Testis (tissue), 3 donors: ENCODE measurements around the gene MYL10. TPM values are rescaled to one million over a fixed set of nuclear protein-coding genes. Genes with fewer than 3 reads are reported as not detected.
"Not testable (repeated sequence)": the region's sequence is repeated elsewhere in the genome, so short reads cannot be mapped to it uniquely, and the experiment has no call there.

ENCODE experiments used
- DNase-seq: peaks from one replicate; pipeline ENCODE4 v3.0.0-alpha.2; 2019
- H3K27ac ChIP-seq, 2 donors: fragments of 200-600 bp; sonication (generic); one replicate each; pipeline ENCODE4 v1.5.1; 2019
- H3K27me3 ChIP-seq: fragments of 200-600 bp; sonication (generic); one replicate; pipeline ENCODE4 v1.5.1; 2019
- H3K36me3 ChIP-seq: fragments of 200-600 bp; sonication (generic); one replicate; pipeline ENCODE4 v1.5.1; 2017; ENCODE audit warnings: low read depth; ENCODE audit errors: missing control alignments
- H3K4me1 ChIP-seq: fragments of 200-600 bp; sonication (generic); one replicate; pipeline ENCODE4 v1.5.1; 2019
- H3K4me3 ChIP-seq, 2 donors: fragments of 200-600 bp; sonication (generic); one replicate each; pipeline ENCODE4 v1.5.1; 2017 to 2019
- H3K9me3 ChIP-seq: fragments of 200-600 bp; sonication (generic); one replicate; pipeline ENCODE4 v1.5.1; 2017
- POLR2A ChIP-seq: fragments of 450-650 bp; IDR thresholded peaks from one replicate; pipeline ENCODE4 v1.6.1; 2017; ENCODE audit warnings: antibody characterized with exemption, mild to moderate bottlenecking, moderate library complexity
- WGBS, 2 donors: methylation state at CpG; one replicate each; pipeline ENCODE4 v1.1.5; 2018; 5-methylcytosine and 5-hydroxymethylcytosine counted together
- intact Hi-C: fragments of 100-400 bp; cut with DNase I; formaldehyde crosslinking; loops from one replicate; pipeline ENCODE4 v1.15.1; 2023; ENCODE audit warnings: low total_unique reads
- polyA plus RNA-seq: library from polyadenylated mRNA; stranded (reverse); fragments of 350-450 nt; fragmentation: Illumina TruSeq; extraction: RNeasy Lipid Tissue Mini Kit (QIAGEN cat#74804); gene quantifications from one replicate; pipeline ENCODE4 v1.2.3, GENCODE V29; 2014; ENCODE audit warnings: low read depth, low replicate concordance; ENCODE audit not compliant: insufficient read depth
- total RNA-seq, 2 donors: library from RNA; depleted of rRNA; stranded (reverse); fragments of >200 nt; gene quantifications; one replicate each; pipeline ENCODE4 v1.2.3, GENCODE V29; 2016
- TF ChIP-seq, protein P1 (sequence below), 3 experiments: fragments of 450-650 bp in 2 of 3; fragments of 200-600 bp in 1 of 3; sonication (generic) in 1 of 3; IDR thresholded peaks; one replicate each; pipeline ENCODE4 v1.5.1; 2016 to 2019; ENCODE audit warnings: antibody characterized with exemption in 3 of 3, mild to moderate bottlenecking in 2 of 3, moderate library complexity in 1 of 3

Gene MYL10
- total and polyA plus RNA-seq, 3 donors from 2014 or later, result not detected

DNA sequence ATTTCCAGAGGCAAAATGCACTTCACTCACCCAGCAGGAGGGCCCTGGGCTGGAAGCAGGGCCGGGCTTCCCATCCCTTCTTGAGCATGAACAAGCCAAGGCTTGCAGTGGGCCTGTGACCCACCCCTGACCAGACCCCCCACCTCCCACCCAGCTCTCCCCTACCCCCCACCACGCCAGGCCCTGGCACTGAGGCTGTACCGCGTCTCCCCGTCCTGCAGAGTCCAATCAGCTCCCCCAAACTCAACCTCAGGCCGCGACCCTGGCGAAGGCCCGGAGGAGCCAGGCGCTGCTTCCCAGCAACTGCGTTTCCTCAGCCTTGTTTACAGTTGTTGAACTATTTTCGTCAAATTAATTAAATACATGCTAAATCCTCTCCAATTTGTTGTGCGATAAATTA lies 16.9 kb upstream of the MYL10 start:
- Histone ChIP-seq H3K9me3 (no peaks in the 10 kb centered on the region), H3K36me3 (no peaks in the 10 kb centered on the region), H3K4me3 (no peak overlapping the region), H3K27me3 (no peaks in the 10 kb centered on the region), H3K4me1 (no peaks in the 10 kb centered on the region), H3K27ac (no peak overlapping the region)
- DNase-seq, result no peak
- TF ChIP-seq, protein P1, sequence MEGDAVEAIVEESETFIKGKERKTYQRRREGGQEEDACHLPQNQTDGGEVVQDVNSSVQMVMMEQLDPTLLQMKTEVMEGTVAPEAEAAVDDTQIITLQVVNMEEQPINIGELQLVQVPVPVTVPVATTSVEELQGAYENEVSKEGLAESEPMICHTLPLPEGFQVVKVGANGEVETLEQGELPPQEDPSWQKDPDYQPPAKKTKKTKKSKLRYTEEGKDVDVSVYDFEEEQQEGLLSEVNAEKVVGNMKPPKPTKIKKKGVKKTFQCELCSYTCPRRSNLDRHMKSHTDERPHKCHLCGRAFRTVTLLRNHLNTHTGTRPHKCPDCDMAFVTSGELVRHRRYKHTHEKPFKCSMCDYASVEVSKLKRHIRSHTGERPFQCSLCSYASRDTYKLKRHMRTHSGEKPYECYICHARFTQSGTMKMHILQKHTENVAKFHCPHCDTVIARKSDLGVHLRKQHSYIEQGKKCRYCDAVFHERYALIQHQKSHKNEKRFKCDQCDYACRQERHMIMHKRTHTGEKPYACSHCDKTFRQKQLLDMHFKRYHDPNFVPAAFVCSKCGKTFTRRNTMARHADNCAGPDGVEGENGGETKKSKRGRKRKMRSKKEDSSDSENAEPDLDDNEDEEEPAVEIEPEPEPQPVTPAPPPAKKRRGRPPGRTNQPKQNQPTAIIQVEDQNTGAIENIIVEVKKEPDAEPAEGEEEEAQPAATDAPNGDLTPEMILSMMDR (IDR thresholded peaks at IDR 0.05), result no peak
- TF ChIP-seq POLR2A, result no peak
- intact Hi-C loops, result no loop called here
- 83 to 96% methylated on average over 9 to 13 of the region's 13 CpGs for WGBS, 2 donors

GRCh38 chr7:101644879-101645278 lies 15.8 kb upstream of the MYL10 start:
- Histone ChIP-seq H3K4me3 (no peak overlapping the region), H3K36me3 (no peaks in the 10 kb centered on the region), H3K27me3 (no peaks in the 10 kb centered on the region), H3K9me3 (no peaks in the 10 kb centered on the region), H3K27ac (no peak overlapping the region), H3K4me1 (no peaks in the 10 kb centered on the region)
- 47 to 53% methylated on average over 12 to 18 of the region's 18 CpGs for WGBS, 2 donors
- intact Hi-C loops, result no loop called here
- DNase-seq, result no peak
- TF ChIP-seq, protein P1 (IDR thresholded peaks at IDR 0.05), result no peak
- TF ChIP-seq POLR2A, result no peak

DNA sequence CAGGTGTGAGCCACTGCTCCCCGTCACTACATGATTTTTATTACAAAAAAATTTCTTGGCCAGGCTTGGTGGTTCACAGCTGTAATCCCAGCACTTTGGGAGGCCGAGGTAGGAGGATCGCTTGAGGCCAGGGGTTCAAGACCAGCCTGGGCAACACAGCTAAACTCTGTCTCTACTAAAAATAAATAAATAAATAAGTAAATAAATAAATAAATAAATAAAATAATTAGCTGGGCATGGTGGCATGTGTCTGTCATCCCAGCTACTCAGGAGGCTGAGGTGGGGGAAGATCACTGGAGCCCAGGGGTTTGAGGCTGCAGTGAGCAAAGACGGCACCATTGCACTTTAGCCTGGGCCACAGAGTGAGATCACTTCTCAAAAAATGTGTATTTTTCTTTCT lies 10.0 kb upstream of the MYL10 start:
- 93 to 99% methylated on average over 4 of the region's 4 CpGs for WGBS, 2 donors
- H3K27ac ChIP-seq, H3K4me3 ChIP-seq, H3K4me1 ChIP-seq, H3K36me3 ChIP-seq, H3K9me3 ChIP-seq, H3K27me3 ChIP-seq, intact Hi-C loops, DNase-seq: not testable (repeated sequence)

GRCh38 chr7:101636822-101637623 lies 7.9 kb upstream of the MYL10 start:
- no peaks in the 10 kb centered on the region for H3K9me3 ChIP-seq
- no peak overlapping the region for H3K27ac ChIP-seq
- 83 to 85% methylated on average over 9 of the region's 9 CpGs for WGBS, 2 donors
- H3K4me3 ChIP-seq, result no peak overlapping the region
- TF ChIP-seq POLR2A, result no peak
- TF ChIP-seq, protein P1 (IDR thresholded peaks at IDR 0.05), result no peak
- intact Hi-C loops, result no loop called here
- H3K27me3 ChIP-seq, result no peaks in the 10 kb centered on the region
- DNase-seq, result no peak
- no peaks in the 10 kb centered on the region for H3K4me1 ChIP-seq
- no peaks in the 10 kb centered on the region for H3K36me3 ChIP-seq

DNA sequence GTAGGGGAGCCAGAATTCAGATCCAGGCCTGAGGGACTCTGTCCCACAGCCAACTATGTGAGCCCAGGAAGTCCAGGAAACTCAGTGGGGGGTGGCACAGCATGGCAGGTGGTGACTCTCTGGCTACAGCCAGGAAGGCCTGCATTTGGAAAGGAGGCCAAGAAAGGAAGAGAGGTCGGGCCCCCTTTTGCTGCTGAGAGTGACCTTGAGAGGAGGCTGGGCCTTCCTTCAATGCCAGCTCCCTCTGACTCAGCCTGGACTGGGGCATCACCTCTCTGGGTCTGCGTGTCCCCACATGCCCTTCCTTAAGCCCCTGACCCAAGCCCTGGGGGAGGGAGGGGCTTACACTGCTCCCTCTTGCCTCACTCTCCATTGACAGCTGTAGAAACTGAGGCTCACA lies 6.4 kb upstream of the MYL10 start:
- Histone ChIP-seq H3K36me3 (no peaks in the 10 kb centered on the region), H3K4me3 (no peak overlapping the region), H3K9me3 (no peaks in the 10 kb centered on the region), H3K27ac (no peak overlapping the region), H3K4me1 (peaks cover 6% of the 10 kb centered on the region), H3K27me3 (no peaks in the 10 kb centered on the region)
- intact Hi-C loops, result no loop called here
- 60 to 71% methylated on average over 1 to 2 of the region's 2 CpGs for WGBS, 2 donors
- no peak for TF ChIP-seq POLR2A
- TF ChIP-seq, protein P1 (IDR thresholded peaks at IDR 0.05), result no peak
- no peak for DNase-seq
